Thoracic aorta (tissue), 2 donors: ENCODE measurements around the gene FDXR. TPM values are rescaled to one million over a fixed set of nuclear protein-coding genes. Genes with fewer than 3 reads are reported as not detected.

ENCODE experiments used
- ATAC-seq: fragments of 150-250 bp; one replicate; pipeline ENCODE4 v1.8.0; 2017; ENCODE audit warnings: low read depth; ENCODE audit not compliant: insufficient number of reproducible peaks, low FRiP score
- DNase-seq: peaks from one replicate; pipeline ENCODE4 v3.0.0-alpha.2; 2020; ENCODE audit warnings: low spot score
- H3K27ac ChIP-seq, 2 donors: fragments of 200-600 bp; sonication (generic); 1 replicate in 1 of 2; 2 replicates in 1 of 2; pipeline ENCODE4 v1.5.1; 2016; ENCODE audit warnings: mild to moderate bottlenecking in 2 of 2, moderate library complexity in 2 of 2
- H3K27me3 ChIP-seq: fragments of 200-600 bp; sonication (generic); replicated peaks from 2 replicates; pipeline ENCODE4 v1.6.0; 2016; ENCODE audit warnings: mild to moderate bottlenecking; ENCODE audit not compliant: insufficient read depth
- H3K36me3 ChIP-seq: fragments of 200-600 bp; sonication (generic); one replicate; pipeline ENCODE4 v1.5.1; 2016
- H3K4me1 ChIP-seq, 2 donors: fragments of 200-600 bp; sonication (generic); 1 replicate in 1 of 2; 2 replicates in 1 of 2; pipeline versions ENCODE4 v1.5.1 to v1.6.0; 2016; ENCODE audit warnings: low read depth in 2 of 2, mild to moderate bottlenecking in 1 of 2; ENCODE audit not compliant: control insufficient read depth in 1 of 2
- H3K4me3 ChIP-seq: fragments of 200-600 bp; sonication (generic); 2 replicates; pipeline ENCODE4 v1.5.1; 2016; ENCODE audit warnings: mild to moderate bottlenecking
- H3K9me3 ChIP-seq: fragments of 200-600 bp; sonication (generic); 2 replicates; pipeline ENCODE4 v1.5.1; 2016
- total RNA-seq, 2 donors: library from RNA; depleted of rRNA; stranded (reverse); fragments of >200 nt; gene quantifications; one replicate each; pipeline versions ENCODE4 v1.1.0 to v1.2.3, GENCODE V29; 2016
- TF ChIP-seq, protein P1 (sequence below): fragments of 200-600 bp; sonication (generic); IDR thresholded peaks from one replicate; pipeline ENCODE4 v1.5.1; 2019; ENCODE audit warnings: antibody characterized with exemption

The FDXR gene
- total RNA-seq, 2 donors from 2014 or later: 4.4 to 9.7 TPM

DNA sequence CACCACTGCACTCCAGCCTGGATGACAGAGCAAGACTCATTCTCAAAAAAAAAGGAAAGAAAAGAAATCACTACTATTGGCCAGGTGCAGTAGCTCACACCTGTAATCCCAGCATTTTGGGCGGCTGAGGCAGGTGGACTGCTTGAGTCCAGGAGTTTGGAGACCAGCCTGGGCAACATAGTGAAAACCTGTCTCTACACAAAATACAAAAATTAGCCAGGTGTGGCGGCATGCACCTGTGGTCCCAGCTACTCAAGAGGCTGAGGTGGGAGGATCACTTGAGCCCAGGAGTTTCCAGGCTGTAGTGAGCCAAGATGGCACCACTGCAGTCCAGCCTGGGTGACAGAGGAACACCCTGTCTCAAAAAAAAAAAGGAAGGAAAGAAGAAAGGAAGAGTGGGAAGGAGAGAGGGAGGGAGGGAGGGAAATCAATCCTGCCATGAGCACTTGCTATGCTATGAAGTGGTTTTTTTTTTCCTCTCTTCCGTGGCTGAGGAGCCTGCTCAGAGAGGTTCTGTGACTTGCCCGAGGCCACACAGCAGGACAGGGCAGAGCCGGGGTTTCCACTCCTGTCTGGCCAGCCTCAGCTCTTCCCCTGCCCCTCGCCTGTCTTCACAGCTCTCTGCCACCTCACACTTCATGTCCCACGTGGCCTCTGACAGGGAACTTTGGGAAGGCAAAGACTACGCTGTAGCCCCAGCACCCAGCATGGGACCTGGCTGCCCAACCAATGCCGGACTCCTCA, 24.0 kb downstream of the FDXR start:
- no peak for DNase-seq
- peaks cover 0 to 8% of the 10 kb centered on the region in 2 donors for H3K4me1 ChIP-seq
- H3K27me3 ChIP-seq: no peaks in the 10 kb centered on the region
- no peak overlapping the region for H3K4me3 ChIP-seq
- no peak overlapping the region for H3K27ac ChIP-seq
- no peaks in the 10 kb centered on the region for H3K36me3 ChIP-seq
- TF ChIP-seq, protein P1, sequence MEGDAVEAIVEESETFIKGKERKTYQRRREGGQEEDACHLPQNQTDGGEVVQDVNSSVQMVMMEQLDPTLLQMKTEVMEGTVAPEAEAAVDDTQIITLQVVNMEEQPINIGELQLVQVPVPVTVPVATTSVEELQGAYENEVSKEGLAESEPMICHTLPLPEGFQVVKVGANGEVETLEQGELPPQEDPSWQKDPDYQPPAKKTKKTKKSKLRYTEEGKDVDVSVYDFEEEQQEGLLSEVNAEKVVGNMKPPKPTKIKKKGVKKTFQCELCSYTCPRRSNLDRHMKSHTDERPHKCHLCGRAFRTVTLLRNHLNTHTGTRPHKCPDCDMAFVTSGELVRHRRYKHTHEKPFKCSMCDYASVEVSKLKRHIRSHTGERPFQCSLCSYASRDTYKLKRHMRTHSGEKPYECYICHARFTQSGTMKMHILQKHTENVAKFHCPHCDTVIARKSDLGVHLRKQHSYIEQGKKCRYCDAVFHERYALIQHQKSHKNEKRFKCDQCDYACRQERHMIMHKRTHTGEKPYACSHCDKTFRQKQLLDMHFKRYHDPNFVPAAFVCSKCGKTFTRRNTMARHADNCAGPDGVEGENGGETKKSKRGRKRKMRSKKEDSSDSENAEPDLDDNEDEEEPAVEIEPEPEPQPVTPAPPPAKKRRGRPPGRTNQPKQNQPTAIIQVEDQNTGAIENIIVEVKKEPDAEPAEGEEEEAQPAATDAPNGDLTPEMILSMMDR: no peak
- no peak for ATAC-seq
- H3K9me3 ChIP-seq: no peaks in the 10 kb centered on the region

DNA sequence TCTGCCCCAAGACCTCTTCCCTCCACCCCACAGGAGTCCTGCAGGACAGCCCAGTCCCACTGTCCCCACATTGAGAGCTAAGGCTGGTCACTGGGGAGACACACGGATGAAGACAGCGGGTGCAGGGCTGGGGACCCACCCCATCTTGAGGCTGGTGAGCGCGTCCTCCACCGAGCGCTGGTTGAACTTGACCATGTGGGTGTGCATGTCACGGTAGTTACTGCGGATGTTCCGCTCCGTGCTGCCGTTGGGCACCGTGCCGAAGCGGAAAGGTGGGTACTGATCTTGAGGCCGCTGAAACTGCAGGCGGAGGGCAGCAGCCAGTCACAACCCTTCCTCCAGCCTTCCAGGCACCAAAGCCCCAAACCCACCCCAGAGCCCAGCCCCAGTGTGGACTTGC, 26.2 kb downstream of the FDXR start:
- ATAC-seq (no peak), DNase-seq (no peak)
- peaks cover 0 to 13% of the 10 kb centered on the region in 2 donors for H3K4me1 ChIP-seq
- TF ChIP-seq, protein P1: no peak
- no peak overlapping the region for H3K4me3 ChIP-seq
- no peaks in the 10 kb centered on the region for H3K9me3 ChIP-seq
- H3K27ac ChIP-seq: no peak overlapping the region
- H3K27me3 ChIP-seq: no peaks in the 10 kb centered on the region
- no peaks in the 10 kb centered on the region for H3K36me3 ChIP-seq

DNA sequence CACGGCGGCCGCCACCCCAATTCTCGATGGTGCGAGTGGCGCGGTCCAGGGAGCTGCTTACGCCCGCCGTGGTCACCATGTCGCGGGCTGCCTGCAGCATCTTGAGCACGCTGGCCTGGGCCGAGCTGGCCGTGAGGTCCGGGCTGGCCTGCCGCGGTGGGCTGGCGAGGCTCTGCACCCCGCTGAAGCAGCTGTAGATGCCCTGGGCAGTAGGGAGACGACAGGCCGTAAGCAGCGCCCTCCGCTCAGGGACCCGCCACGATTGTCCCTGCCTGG, 29.5 kb downstream of the FDXR start:
- ATAC-seq (no peak), DNase-seq (no peak)
- Histone ChIP-seq H3K4me3 (peak overlapping the region; percentile 69), H3K9me3 (no peaks in the 10 kb centered on the region), H3K4me1 (peaks cover 0 to 25% of the 10 kb centered on the region in 2 donors), H3K27ac (no peak overlapping the region), H3K27me3 (no peaks in the 10 kb centered on the region), H3K36me3 (no peaks in the 10 kb centered on the region)
- TF ChIP-seq, protein P1: no peak

DNA sequence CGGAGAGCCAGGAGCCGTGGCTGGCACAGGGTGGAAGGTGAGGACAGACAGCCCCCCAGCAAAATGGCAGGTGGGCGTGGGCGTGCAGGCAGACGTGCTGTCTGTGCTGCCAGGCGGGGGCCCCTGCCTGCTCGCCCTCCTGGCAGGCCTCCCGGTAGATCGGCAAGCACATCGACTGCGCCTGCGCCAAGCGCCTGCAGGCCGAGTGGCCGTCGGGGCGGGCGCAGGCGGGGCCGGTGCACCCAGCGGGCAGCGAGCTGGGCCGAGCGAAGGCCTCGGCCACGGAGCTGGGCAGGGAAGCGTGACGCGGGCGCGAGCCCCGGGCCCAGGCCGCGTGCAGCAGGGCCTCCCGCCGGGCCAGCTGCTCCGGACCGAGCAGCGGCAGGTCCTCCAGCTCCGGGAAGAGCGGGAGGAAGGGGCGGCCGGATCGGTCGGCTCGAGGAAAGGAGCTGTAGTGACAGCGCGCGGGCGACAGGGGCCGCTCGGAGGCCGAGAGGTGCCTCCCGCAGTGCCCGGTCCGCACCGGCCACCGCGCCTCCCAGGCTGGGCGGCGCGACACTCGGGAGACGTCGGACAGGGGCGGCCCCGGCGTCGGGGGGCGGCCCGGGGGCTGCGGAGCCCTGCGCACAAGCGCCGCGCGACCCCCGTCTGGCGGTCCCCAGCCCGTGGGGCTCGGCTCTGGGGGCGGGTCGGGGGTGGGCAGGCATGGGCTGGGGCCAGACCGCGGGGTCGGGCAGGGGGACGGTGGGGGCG, 30.0 kb downstream of the FDXR start:
- H3K4me3 ChIP-seq: peak overlapping the region; percentile 69
- no peaks in the 10 kb centered on the region for H3K9me3 ChIP-seq
- H3K4me1 ChIP-seq: peaks cover 0 to 25% of the 10 kb centered on the region in 2 donors
- H3K36me3 ChIP-seq: no peaks in the 10 kb centered on the region
- DNase-seq (no peak), ATAC-seq (peak; percentile 24)
- no peak overlapping the region for H3K27ac ChIP-seq
- H3K27me3 ChIP-seq: no peaks in the 10 kb centered on the region
- TF ChIP-seq, protein P1: peak; percentile 45

DNA sequence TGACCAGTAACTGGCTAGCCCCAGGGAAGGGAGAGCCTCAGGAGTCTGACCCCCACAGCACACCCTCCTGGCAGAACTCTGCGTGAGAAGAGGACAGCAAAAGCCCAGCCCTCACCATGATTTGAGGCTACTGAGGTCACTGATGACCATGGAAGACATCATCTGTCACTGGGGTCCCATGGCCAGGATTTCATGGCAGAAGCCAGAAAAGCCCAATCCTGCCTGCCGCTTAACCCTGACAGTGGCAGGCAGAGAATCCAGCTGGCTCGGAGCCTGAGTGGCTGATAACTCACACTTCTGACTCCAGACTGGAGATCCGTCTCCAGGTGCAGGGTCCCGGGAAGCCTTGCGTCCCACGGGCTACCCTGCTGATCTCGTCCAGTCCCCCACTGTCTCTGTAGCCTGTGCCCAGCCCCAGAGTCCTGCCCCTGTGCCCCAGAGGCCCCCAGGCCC, 30.6 kb downstream of the FDXR start:
- no peak overlapping the region for H3K27ac ChIP-seq
- TF ChIP-seq, protein P1: no peak
- ATAC-seq (no peak), DNase-seq (no peak)
- no peaks in the 10 kb centered on the region for H3K36me3 ChIP-seq
- no peaks in the 10 kb centered on the region for H3K9me3 ChIP-seq
- H3K4me3 ChIP-seq: peak overlapping the region; percentile 69
- no peaks in the 10 kb centered on the region for H3K27me3 ChIP-seq
- H3K4me1 ChIP-seq: peaks cover 0 to 25% of the 10 kb centered on the region in 2 donors
